A673 (cell line): ENCODE measurements around the gene MFSD1.

Experiments used
- EZH2 ChIP-seq: fragments of 200-600 bp; sonication (generic); IDR thresholded peaks from 2 replicates; pipeline ENCODE4 v1.6.1; 2017; ENCODE audit warnings: borderline replicate concordance, low read depth, mild to moderate bottlenecking, mixed read lengths, antibody characterized with exemption, low read length; ENCODE audit not compliant: poor library complexity, severe bottlenecking
- TF ChIP-seq, protein P1 (sequence below): fragments of 300-800, 200-600 bp; sonication (generic); conservative IDR thresholded peaks from 2 replicates; pipeline ENCODE4 v1.5.1; 2017; ENCODE audit warnings: low read depth, mild to moderate bottlenecking, antibody characterized with exemption, low read length, moderate library complexity, mixed read lengths

DNA sequence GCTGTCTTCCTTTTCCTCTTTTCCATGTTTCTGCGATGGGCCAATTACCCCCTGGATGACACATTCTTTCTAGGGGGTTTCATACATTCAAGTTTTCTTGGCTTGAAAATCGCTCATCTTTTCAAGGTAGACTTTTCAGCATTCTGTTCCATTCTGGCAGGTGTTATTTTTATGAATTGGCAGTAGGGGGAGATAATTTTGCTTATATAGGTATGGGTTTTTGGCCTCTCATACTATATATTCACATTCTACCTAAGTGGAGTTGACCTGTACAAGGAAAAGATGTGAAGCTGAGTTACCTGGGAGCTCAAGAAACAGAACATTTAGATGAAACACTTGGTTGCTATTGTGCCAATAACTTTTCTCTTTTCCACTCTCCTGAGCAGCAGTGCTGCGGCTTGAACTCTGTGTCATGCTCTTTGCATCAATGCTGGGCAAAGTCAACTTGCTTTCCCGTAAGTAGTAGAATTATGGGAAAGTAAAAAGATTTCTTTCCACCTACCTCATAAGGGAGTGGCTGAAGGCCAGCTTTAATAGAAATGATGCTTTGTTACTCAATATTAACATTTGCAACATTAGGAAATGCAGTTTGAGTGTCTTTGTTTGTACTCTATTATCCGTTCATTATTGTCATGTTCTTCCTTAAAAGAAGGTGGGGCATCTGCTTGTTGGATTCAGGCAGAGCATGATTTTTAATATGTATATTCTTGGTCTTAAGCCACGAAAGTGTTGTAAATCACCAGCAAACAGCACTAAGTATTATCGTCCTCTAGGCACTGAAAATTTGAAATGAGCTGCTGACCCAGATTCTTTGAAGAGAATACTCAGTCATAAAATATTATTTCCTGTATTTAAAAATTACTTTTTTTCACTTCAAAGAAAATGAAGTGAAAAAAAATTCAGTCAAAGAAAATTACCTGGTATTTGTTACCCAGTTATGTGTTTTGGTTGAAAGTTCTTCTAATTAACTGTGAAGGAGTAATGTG is 27.7 kb upstream of the MFSD1 start:
- TF ChIP-seq EZH2: no peak
- TF ChIP-seq, protein P1, sequence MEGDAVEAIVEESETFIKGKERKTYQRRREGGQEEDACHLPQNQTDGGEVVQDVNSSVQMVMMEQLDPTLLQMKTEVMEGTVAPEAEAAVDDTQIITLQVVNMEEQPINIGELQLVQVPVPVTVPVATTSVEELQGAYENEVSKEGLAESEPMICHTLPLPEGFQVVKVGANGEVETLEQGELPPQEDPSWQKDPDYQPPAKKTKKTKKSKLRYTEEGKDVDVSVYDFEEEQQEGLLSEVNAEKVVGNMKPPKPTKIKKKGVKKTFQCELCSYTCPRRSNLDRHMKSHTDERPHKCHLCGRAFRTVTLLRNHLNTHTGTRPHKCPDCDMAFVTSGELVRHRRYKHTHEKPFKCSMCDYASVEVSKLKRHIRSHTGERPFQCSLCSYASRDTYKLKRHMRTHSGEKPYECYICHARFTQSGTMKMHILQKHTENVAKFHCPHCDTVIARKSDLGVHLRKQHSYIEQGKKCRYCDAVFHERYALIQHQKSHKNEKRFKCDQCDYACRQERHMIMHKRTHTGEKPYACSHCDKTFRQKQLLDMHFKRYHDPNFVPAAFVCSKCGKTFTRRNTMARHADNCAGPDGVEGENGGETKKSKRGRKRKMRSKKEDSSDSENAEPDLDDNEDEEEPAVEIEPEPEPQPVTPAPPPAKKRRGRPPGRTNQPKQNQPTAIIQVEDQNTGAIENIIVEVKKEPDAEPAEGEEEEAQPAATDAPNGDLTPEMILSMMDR: 0 out of 2 replicates have a peak, but pooled peaks have one; percentile 13
